Measurements from ENCODE around the gene CHST8.
"Not testable (repeated sequence)": the region's sequence is repeated elsewhere in the genome, so short reads cannot be mapped to it uniquely, and the experiment has no call there.

Gene CHST8

DNA sequence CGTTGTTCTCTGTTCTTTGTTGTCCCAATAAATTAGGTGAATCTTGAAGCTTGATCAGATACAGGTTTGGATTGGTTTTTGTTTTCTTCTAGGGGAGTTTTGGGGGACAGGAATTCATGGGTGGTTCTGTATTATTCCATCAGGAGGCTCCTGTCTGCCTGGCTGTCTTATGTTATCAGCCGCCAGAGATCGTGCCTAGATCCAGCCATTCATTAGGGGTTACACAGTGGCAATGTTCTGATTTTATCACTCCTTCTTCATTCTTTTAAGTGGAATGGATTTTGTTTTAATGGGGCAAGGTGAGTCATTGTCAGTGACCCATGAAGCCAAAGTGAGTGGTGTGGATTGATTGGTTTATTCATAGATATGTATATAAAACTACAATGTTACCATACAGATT lies 71.9 kb downstream of the CHST8 start:
- DNase-seq, result no peak

DNA sequence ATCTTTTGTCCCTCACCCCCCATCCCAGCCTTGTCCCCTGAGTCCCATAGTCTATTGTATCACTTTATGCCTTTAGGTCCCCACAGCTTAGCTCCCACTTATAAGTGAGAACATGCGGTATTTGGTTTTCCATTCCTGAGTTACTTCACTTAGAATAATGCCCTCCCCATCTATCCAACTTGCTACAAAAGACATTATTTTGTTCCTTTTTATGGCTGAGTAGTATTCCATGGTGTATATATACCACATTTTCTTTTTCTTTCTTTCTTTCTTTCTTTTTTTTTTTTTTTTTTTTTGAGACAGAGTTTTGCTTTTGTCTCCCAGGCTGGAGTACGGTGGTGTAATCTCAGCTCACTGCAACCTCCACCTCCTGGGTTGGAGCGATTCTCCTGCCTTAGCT lies 73.8 kb downstream of the CHST8 start:
- not testable (repeated sequence) for DNase-seq

DNA sequence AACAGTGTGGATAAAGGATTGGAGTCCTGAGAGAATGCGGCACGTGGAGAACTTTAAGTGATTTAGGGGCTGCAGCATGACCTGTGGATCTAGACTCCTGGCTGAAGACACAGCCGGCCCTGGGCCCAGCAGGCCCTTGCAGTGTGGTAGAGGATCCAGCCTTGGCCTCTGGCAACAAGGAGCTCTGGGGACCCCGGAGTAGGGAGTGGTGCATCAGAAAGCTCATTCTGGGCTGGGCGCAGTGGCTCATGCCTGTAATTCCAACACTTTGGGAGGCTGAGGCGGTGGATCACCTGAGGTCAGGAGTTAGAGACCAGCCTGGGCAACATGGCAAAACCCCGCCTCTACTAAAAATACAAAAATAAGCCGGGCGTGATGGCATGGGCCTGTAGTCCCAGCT lies 76.0 kb downstream of the CHST8 start:
- no peak for DNase-seq

DNA sequence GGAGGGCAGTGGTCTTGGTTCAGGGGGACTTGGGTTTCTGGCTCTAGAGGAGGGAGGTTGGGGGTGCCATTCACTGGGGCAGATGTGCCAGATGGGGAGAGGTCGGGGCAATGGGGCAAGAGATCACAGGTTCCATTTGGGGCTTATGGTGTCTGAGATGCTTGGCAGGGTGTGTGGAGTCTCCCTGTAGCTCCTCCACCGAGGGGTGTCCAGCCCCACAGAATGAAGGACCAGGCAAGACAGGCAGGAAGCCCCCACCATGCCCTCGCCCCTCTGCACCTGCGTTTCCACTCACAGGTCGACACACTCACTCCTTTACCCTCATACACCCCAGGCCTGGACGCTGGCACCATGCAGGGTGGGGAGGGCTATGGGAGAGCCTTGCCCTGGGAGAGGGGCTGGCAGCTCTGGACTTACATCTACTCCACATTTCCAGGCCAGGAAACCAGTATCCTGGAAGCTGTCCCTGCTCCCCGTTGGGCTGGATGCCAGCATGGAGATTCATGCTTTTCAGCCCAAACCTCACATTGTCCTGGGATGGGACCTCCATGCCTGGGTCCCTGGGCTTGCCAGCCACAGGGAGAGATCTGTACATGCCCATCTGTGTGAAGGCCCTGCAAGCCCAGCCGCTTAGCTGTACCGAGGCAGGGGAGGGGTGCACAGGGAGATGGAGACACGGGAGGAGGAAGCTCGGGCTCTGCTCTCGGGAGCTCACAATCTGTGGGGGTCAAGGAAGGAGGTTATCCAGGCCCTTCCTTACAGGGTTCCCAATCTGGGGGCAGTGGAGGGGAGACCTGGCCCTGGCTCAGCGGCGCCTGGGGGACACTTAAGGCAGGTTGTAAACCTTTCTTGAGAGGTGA lies 77.1 kb downstream of the CHST8 start:
- DNase-seq, result no peak

DNA sequence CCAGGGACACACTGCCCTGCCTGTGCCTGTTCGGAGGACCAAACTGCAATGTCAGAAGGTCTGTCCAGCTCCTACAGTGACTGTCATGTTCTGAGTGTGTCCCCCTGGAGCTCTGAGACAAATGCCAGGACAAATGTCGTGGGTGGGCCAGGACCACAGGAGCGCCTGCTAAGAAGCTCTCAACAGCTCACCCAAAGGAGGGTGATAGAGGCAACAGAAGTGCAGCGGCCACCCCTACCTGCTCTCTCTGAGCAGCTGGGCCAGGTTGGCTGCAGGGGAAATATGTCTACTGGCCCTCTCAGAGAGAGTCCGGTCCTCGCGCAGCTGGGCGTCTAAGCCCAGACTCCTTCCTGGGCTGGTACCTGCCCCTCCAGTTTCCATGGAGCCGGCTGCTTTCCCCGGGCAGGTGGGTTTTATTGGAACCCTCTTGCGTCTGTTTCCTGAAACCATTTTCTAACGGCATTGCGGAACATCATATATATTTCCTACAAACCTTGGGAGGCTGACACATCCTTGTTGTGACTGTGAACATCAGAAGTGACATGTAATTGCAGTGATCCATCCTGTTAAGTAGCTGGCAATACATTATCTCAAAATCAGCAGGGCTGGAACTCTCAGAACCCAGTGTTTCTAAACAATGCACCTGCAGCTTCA lies 78.1 kb downstream of the CHST8 start:
- no peak for DNase-seq

DNA sequence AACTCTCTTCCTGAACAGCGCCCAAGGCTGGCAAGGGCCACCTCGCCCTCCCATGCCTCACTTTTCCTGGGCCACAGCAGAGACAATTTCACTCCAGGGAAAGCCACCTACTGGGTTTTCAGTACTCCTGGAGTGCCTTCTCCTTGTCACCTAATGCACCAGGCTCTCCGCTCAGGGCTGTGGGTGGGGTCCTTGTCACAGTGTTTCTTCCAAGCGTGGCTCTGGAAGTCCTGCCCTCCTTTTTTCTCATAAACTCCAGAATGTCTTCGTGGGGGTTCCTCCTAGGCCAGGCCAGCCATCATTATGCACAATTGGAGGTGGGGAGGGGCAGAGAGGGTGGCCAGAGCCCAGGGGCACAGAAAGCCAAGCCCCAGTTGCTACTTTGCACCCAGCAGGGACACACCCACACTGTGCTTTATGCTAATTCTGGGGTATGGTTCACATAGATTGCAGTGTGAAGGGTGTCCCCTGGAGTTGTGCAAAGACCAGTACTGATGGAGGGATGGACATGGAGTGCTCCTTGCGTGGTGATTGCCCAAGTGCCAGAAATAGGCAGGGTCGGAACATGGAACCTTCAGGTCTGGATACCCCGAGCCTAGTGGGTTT lies 78.8 kb downstream of the CHST8 start:
- DNase-seq, result no peak

DNA sequence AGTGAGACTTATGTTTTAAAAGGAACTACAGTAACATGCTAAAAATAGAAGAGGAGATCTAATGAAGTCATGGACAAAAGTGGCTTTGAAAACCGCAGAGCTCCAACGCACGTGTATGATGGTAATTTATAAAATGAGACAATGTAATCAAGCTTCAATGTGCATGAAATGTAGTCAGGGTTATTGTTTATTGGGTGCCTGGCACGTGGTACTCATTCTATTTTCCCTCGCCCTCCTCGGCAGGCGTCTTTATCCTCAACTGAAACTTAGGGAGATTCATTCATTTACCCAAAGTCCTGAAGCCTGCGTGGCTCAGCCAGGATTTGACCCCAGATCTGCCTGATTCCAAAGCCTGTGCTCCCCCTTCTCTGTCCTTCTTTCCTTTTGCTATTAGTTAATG lies 79.8 kb downstream of the CHST8 start:
- no peak for DNase-seq

DNA sequence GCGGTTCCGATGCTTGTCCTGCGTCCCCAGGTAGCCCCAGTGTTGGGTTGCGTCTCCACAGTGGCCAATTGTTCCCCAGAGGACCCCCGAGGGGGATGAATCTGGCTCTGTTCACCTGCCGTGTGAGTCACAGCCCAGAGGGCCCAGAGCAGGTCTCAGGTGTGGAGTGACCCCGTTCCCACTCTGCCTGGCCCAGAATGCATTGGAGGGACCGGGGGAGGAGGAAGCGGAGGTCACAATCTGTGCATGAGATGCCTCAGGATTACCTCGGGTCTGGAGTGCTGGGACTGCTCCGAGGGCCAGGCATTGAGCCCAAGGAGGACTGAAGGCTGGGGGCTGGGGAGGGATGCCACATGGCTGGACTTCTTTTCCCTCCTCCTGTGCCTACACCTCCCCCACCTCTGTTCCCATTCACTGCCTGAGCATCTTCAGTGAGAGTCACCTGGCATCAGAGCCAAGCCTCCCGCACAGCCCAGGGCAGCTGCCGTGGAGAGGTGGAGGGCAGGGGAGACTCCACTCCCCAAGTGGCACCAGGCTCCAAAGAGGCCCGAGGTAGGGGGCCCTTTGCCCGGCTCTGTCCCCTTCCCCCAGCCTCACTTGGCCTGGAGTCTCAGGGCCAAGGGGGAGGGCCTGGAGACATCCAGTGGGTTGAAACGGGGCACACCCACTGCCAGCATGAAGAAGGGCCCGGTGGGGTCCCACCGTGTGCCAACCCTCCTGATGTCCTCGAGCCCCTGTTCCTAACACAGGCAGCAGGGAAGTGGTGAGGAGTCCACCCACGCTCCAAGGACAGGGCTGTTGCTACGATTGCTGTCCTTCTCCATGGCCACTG lies 81.1 kb downstream of the CHST8 start:
- no peak for DNase-seq

DNA sequence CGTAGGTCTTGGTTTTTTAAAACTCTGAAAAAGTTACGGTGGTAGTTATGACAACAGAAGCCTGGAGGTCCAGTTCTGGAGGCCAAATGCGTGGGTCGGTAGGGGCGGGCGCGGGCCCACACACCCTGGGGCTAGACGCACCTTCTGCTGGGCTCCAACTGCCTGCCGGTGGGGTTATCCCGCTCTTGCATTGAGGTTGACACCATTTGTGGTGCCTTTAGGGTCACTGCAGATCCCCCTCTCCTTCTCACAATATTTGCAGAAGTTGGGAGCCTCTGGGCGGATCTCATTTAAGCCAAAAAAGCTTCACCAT lies 81.6 kb downstream of the CHST8 start:
- no peak for DNase-seq

DNA sequence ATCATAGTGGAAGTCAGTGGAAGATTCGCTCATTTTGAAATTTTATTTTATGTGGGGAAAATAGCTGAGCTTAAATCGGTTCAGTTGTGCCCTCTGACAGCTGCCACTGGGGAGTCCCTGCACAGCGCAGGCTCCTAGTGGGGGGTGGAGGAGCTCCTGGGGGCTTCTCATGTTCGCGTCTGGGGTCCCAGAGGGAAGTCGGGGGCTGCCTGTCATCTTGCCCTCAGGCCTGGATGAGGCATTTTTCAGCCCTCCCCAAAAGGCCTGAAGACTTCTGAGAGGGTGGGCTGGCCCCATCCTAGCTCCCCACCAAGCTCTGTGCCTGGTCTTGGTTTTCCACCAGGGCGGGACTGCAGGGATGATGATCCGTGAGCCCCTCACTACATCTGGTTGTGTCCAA lies 82.1 kb downstream of the CHST8 start:
- no peak for DNase-seq

DNA sequence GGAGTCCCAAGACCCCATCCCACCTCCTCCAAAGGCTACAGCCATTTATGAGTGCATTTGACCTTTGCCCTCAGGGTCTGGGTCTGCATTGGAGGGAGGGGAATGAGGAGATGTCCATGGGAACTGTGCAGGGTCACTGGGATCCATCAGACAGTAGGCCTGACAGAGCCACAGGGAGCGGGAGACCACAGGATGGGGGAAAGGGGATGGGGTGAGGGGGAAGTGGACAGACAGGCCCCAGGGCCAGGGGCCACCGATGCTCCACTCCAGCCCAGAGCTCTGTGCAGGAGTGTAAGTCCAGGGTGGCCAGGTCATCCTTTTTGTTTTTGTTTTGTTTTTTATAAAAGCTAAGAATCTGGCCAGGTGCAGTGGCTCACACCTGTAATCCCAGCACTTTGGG lies 82.5 kb downstream of the CHST8 start:
- no peak for DNase-seq

DNA sequence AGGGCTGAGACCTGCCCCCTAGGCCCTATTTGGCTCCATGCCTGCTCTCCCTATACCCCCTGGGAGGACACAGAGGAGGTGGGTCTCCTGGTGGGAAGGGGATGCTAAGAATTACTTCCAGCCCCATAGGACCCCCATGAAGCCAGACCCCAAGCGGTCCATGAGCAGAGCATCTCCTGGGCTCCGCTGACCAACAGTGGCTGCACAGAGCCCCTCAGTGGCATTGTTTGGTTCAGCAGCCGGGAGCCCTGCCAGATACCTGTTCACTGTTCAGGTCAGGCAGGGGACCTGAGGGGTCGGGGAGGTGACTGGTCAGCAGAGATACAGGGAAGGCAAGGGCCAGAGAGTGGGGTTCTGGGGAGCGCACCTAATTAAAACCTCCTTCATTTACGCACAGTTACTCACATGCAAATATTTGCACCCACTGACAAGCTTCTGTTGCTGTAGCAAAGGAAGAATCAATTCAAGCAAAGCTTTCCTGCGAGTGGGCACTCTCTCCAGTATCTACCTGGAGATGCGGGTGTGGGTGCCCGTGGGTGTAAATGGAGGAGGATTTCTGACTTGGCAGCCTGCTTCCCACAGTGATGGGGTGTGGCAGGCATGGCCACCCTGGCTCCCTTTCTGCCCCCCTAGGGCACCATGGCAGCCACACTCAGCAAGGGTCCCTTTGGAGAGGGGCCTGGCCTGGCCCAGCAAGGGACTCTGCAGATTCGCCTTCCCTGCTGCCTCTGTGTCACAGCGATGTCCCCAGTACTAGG lies 83.5 kb downstream of the CHST8 start:
- DNase-seq, result no peak

DNA sequence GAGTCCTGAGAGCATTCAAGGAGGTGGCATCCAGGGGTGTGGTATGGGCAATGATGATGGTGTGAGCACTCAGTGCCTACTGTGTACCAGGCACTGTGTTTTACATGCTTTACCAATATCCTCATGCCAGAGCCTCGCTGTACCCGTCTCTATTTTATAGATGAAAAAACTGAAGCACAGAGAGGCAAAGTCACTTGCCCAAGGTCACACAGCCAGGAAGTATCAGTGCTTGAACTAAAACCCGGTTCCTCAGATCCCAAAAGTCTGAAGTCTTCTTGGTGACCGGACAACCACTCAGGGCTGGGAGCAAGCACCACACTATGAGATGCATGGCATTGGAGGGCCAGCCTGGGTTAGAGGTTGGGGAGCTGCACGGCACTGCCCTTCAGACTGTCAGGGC lies 84.1 kb downstream of the CHST8 start:
- no peak for DNase-seq

DNA sequence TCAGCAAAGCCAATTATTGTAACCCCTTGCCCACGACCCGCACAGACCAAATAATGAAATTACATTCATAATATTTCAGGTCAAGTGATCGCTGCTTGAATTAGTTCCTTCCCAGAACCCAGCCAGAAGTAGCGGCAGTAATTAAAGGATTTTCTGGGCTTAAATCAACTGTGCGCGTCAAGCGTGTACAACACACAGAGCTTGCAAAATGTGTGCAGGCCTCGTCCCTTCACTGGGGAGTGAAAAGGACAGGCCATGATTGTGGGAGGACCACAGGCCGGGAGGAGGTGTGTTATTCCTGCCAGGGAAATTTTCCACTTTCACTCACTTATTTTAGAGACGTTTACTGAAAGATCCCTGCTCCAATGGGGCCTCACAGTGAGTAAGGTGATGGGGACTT lies 84.9 kb downstream of the CHST8 start:
- DNase-seq, result no peak

DNA sequence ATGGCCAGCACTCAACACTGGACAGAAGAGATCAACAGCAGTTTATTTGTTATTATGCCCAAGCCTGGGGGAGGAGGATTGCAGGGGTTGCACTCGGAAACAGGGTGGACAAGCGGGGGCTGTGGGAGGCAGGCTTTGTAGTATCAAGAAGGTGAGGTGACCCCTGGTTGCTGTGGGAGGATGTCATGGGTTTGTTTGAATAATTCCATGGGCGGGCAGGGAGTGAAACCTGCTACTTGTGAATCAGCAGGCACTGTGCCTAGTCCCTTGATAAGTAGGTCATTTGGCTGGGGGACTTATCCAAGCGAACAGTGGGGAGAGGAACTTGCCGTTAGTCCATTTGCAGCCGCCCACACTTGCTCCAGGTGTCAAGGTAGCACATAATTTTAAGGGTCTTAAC lies 90.5 kb downstream of the CHST8 start:
- DNase-seq, result no peak

DNA sequence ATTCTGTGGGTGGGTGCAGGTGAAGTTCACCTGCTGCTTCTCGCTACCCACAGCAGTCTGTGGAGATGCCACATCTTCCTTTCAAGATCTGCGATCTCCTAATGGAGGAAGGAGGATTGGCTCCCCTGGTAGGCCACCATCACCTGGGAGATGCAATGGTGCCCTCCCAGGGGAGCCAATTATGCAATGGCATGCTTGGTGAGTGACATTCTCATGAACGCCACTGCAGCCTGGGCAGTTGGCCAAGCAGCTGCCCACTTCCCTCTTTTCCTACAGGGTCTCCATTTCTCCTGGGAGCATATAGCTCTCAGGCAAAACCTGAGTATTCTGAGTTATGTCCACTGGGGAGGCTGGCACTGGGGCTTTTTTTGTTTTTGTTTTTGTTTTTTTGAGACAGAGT lies 91.4 kb downstream of the CHST8 start:
- no peak for DNase-seq

DNA sequence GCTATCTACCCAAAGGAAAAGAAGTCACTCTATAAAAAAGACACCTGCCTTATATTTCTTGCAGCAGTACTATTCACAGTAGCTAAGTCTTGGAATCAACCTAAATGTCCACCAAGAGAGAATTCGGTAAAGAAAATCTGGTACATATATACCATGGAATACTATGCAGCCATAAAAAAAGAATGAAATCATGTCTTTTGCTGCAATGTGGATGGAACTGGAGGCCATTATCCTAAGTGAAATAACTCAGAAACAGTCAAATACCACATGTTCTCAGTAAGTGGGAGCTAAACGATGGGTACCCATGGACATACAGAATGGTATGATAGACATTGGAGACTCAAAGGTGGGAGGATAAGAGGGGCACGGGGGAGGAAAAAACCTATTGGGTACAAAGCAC lies 92.4 kb downstream of the CHST8 start:
- no peak for DNase-seq

DNA sequence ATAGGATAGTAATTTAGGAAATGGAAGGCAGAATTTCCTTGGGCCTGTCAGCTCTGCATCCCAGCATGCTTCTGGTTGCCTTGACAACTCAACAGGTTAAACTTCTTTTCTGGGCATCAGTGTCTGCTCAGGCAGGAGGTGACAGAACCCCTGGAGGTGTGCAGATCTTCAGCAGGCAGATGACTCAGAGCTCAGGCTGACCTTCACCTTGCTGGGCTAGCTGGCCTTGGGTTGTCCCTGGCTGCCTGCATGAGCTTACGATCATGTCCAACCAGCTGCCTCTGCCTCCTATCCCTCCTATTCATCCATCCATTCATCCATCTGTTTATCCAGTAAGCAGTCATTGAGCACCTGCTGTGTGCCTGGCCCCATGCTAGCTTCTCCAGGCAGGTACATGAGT lies 93.7 kb downstream of the CHST8 start:
- DNase-seq, result no peak

DNA sequence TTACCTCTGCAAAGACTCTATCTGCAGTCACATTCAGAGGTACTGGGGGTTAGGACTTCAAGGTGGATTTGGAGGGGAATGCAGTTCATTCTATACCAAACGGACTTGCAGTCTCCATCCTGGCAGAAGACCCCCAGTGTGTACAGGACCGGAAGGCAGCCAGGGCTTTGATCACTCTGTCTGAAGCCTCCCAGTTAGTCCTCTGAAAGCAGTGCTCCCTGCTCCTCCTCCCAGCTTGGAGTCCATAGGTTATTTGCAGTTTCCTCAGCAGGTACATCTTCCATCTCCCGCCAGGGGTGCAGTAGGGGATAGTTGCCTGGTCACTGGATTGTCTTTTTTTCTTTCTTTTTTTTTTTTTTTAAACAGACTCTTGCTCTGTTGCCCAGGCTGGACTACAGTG lies 96.1 kb downstream of the CHST8 start:
- no peak for DNase-seq

DNA sequence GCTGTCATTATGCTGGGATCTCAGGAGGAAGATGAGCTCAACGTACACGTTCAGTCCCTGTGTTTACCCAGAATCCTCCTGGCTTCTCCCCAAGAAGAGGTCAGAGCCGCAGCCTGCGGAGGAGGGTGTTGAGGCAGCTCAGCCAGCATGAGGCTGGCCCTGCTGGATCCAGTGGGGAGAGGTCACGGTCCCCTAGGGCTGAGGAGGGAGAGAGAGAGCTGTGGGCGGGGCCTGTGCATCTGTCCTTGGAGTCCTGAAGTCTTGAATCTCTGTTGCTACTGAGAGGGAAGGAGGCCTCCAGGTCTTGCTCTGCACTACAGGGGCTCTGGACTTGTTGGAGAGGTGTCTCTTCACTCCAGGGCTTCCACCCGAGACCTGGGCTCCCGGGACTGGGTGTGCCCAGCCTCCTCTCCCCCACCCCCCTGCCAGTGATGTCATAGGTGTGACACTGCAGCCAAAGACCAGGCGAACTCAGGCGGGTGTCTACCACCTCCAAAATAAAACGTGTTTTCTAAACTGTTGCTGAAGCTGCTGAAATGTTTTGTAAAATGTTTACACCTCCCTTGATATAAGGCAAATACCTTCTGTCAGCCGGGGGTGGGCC lies 97.0 kb downstream of the CHST8 start:
- DNase-seq, result no peak

DNA sequence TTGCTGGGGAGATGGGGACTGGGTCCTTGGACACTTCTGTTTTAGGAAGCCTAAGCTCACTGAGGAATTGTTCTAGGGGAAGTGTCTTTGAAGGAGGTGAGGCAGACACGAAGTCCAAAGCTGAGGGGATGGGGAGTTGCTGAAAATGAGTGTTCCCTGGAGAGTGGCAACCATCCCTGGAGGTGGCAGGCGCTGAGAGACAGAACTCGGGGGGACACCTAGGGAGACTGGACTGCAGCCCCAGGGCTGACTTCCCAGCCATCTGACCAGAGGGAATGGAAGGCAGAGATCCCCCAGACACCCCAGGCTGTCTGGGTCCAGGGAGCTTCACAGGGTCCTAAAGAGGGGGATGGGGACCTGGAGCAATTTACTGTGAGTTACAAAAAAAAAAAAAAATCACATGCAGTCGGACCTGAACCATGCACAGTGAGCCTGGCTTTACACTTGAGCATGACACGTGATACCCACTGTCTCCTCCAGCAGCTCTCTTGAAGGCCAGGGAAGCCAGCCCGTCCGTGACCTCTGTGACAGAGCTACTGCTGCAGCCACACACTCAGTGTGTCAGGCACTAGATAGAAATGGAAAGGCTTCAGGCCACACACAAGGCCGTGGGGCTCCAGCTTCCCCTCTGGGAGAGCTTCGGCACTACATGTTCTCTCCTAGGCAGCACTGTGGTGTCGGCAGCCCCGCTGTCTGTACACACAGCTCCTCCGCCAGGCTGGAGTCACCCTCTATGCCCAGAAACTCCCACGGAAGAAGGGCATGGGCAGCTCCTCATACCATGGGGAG lies 97.8 kb downstream of the CHST8 start:
- no peak for DNase-seq

DNA sequence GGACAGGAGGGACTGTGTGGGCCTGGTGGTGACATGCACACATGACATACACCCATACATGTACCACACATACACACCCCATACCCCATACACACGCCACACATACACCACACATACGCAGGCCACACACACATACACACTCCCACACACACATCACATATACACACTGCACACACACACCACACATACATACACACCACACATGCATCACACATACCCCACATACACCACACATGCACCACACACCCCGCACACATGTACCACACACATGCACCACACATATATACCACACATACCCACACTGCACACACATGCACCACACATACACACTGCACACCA lies 98.4 kb downstream of the CHST8 start:
- DNase-seq, result no peak
